Measurements from ENCODE around the gene PROKR2.

PROKR2 gene

DNA sequence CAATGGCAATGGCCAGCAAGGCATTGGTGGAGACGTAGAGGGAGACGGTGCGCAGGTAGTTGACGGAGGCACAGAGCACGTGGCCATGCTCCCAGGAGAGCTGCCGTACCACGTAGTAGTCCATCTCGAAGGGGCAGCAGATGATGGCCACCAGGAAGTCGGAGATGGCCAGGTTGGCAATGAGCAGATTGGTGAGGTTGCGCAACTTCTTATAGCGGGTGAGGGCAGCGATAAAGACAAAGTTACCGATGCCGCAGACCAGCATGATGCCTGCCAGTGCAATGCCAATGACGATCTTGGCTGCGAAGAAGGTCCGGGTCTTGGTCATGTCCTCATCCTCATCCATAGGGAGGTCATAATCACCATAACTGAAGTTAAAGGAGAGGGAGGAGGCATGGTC, 2.8 kb downstream of the PROKR2 start:
- peaks cover 53% of the 10 kb centered on the region for H3K27me3 Mint-ChIP-seq
- H3K9me3 Mint-ChIP-seq, result peaks cover 16% of the 10 kb centered on the region
- no peak overlapping the region for H3K4me3 Mint-ChIP-seq
- no peaks in the 10 kb centered on the region for H3K36me3 Mint-ChIP-seq
- no peak for ATAC-seq
- no peak overlapping the region for H3K27ac Mint-ChIP-seq
- no peaks in the 10 kb centered on the region for H3K4me1 Mint-ChIP-seq

DNA sequence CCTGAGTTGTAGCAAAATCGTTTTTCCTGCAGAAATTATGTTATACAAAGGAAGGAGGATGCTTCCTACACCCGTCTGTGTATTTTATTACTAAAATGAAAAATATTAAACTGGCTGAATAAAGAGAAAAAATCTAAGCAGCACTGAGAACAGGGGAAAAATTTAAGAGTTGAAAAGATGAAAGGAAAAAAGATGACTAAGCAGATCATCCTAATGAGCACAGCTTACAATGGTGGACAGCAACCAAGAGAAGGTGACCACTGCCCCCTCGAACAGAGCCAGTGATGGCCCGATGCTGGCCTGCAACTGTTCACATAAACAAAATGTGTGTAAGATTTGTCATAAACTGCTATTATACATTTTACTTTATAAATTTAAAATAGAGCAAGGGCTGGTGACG, 4.2 kb downstream of the PROKR2 start:
- Mint-ChIP-seq H3K27me3 (peaks cover 39% of the 10 kb centered on the region), H3K9me3 (peaks cover 21% of the 10 kb centered on the region), H3K4me3 (no peak overlapping the region), H3K4me1 (no peaks in the 10 kb centered on the region), H3K36me3 (no peaks in the 10 kb centered on the region), H3K27ac (no peak overlapping the region)
- no peak for ATAC-seq

DNA sequence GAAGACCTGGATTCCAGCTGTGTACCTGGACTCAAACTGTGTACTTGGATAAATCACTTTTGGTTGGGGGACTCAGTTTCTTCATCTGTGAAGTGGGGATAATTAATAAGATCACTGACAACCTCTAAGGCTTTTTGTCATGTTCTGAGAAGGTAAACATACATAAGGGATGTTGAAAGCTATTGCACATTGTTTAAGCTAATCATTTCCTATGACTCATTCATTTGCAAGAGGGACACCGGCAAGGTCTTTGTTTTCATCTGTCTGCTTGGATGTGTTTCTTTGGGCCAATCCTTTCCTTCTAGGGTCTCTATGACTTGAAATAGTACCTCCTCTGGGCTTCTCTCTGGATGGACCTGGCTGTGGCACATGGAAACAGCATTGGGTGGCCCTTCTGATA, 6.8 kb downstream of the PROKR2 start:
- Mint-ChIP-seq H3K4me3 (no peak overlapping the region), H3K27me3 (peaks cover 16% of the 10 kb centered on the region), H3K27ac (no peak overlapping the region), H3K4me1 (no peaks in the 10 kb centered on the region), H3K9me3 (peaks cover 28% of the 10 kb centered on the region), H3K36me3 (no peaks in the 10 kb centered on the region)
- ATAC-seq, result no peak

DNA sequence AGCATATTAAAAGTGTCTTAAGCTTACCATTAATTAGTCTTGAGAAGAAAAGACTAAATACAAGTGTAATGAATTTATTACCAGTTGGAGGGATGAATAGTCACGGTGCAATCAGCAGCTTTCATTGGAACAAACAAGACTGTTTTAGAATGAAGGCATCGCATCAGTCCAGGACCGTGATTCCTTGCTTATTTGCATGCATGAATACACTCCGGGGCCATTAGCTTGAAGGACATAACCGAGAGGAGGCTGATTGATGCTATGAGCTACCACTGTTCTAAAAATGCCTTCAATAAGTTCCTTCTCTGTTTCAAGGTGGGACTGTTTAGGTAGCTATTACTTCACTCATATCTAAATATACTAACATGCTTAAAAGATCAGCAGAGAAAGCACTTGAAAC, 17.9 kb downstream of the PROKR2 start:
- Mint-ChIP-seq H3K4me3 (no peak overlapping the region), H3K36me3 (no peaks in the 10 kb centered on the region), H3K4me1 (no peaks in the 10 kb centered on the region), H3K9me3 (no peaks in the 10 kb centered on the region), H3K27ac (no peak overlapping the region), H3K27me3 (peaks cover 26% of the 10 kb centered on the region)
- no peak for ATAC-seq

DNA sequence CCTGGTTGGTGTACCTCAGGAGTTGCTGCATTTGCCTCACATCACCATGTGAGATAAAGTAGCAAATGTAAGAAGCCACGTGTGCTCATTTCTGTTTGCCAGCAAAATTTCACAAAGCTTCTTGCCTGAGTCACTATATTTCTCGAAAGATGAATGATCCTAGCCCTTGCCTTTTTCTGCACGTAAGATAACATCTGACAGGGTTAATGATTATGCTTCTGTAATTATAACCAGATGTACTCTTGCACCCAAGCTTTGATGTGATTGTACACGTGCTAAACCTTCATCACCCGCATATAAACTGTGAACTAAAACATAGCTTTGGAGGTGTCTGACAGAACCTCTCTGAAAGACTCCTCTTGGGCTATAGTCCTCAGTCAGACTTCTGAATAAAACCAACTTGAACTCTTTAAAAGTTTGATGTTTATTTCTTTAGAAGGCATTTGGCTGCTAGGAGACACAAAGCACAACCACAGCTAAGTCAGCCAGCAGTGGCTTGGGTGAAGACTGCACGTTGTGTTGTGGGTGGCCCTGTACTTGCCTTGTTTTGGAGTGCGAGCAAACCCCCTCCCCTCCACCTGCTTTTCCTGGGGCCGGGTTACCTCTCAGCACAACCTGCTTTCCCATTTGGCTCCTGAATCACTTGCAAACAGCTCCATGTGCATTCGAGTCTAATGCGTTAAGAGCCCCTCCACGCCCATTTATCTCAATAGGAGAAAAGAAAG, 19.3 kb downstream of the PROKR2 start:
- Mint-ChIP-seq H3K27ac (no peak overlapping the region), H3K36me3 (no peaks in the 10 kb centered on the region), H3K27me3 (peaks cover 22% of the 10 kb centered on the region), H3K4me1 (no peaks in the 10 kb centered on the region), H3K4me3 (no peak overlapping the region), H3K9me3 (no peaks in the 10 kb centered on the region)
- no peak for ATAC-seq

DNA sequence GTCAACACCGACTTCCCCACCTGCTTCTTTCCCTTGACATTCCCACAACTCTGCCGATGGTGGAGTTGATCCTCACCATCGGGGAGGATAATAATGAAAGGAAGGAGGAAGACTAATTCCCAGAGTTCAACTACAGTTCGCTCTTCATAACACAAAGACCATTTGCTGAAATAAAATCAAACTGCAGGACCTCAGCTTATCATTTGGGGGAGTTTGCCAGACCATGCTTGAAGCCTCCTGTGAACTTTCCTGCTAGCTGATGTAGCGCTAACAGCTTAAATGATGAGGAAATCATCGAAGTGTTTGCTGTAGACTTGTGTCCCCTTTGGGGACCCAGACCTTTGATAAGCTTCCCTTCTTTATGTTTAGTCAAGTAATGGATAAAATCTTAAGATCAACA, 26.2 kb downstream of the PROKR2 start:
- H3K27me3 Mint-ChIP-seq, result peaks cover 14% of the 10 kb centered on the region

DNA sequence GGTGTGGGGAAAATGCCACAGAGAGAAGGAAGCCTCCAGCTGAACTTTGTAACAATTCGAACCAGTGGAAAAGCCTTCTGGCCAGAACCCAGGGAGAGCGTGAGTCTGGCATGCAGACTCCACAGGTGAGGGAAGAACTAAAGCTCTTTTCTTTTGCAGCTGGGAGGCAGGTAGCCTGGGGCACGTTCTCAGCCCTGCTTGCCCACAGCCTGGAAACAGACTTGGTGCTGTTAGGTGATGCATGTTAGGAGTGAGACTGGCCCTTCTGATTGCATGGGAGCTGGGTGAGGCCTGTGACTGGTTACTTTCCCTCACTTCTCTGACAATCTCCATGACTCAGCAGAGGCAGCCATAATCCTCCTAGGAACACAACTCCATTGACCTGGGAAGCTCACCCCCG, 34.2 kb downstream of the PROKR2 start:
- Mint-ChIP-seq H3K4me3 (no peak overlapping the region), H3K27me3 (peaks cover 72% of the 10 kb centered on the region), H3K4me1 (no peaks in the 10 kb centered on the region), H3K36me3 (no peaks in the 10 kb centered on the region), H3K27ac (no peak overlapping the region), H3K9me3 (peaks cover 13% of the 10 kb centered on the region)
- no peak for ATAC-seq

More for the DNA sequence above, 26.2 kb downstream of the PROKR2 start:
- Mint-ChIP-seq H3K4me3 (no peak overlapping the region), H3K36me3 (no peaks in the 10 kb centered on the region), H3K4me1 (no peaks in the 10 kb centered on the region), H3K27ac (no peak overlapping the region), H3K9me3 (peaks cover 14% of the 10 kb centered on the region)
- ATAC-seq, result no peak

DNA sequence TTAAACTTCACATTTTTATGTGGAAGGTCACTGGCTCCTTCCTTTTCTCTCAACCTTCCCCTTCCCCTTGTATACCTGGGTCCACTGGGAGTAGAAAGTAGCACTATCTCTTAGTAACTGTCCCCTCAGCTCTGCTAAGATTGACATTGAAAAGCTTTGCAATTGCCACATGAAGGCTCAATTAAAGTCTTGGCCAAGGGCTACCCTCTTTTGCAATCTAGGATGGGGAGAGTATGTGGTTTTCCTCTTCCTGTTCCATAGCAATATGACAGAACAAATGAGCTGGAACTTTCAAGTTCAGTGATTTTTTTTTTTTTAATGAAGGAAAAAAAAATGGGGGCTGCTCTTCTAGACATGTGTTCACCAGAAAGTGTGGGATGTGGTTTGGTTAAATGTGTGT, 37.1 kb downstream of the PROKR2 start:
- H3K27me3 Mint-ChIP-seq, result peaks cover 56% of the 10 kb centered on the region
- no peaks in the 10 kb centered on the region for H3K36me3 Mint-ChIP-seq

DNA sequence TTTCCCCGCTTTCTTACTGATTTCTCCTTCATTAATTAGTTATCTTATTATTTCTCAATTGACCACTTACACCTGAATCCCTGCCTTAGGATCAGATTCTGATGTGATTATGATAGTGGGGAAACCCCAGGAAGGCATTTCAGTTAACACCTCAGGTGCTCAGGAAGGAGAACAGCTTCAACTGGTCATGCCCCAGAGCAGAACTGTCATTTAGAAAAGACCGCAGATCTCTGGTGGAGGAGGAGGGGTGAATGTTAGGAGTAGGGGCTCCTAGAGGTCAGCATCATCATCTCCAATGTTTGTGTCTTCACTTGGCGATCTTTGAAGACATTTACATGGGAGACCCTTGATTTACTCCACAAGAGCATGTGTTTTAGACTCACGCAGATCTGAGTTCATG, 44.5 kb downstream of the PROKR2 start:
- H3K27ac Mint-ChIP-seq, result no peak overlapping the region
- no peak overlapping the region for H3K4me3 Mint-ChIP-seq
- no peaks in the 10 kb centered on the region for H3K4me1 Mint-ChIP-seq
- no peaks in the 10 kb centered on the region for H3K36me3 Mint-ChIP-seq
- H3K9me3 Mint-ChIP-seq, result no peaks in the 10 kb centered on the region
- peaks cover 18% of the 10 kb centered on the region for H3K27me3 Mint-ChIP-seq
- ATAC-seq, result no peak

More for the DNA sequence above, 37.1 kb downstream of the PROKR2 start:
- H3K4me1 Mint-ChIP-seq, result no peaks in the 10 kb centered on the region
- no peak for ATAC-seq
- H3K4me3 Mint-ChIP-seq, result no peak overlapping the region
- no peak overlapping the region for H3K27ac Mint-ChIP-seq
- H3K9me3 Mint-ChIP-seq, result peaks cover 3% of the 10 kb centered on the region

DNA sequence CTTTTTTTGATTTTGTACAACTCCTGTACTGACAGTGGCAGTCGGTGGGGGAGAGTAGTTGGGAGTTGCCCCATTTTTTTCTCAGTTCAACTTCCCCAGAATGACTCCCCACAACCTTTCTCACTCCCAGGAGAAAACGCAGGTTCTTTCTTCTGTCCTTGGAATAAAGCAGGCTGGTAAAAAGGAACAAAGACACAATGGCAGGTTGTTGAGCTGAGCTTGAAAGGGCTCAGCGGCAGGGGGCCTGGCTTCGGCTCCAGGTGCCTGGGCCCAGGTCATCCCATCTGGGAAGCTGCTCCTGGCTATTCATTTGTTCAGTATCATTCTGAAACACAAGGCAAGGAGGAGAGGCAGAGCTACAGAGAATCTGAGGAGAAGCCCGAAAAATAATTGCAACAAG, 46.2 kb downstream of the PROKR2 start:
- no peak for ATAC-seq
- H3K27ac Mint-ChIP-seq, result no peak overlapping the region
- H3K36me3 Mint-ChIP-seq, result no peaks in the 10 kb centered on the region
- H3K9me3 Mint-ChIP-seq, result no peaks in the 10 kb centered on the region
- H3K4me3 Mint-ChIP-seq, result no peak overlapping the region
- no peaks in the 10 kb centered on the region for H3K4me1 Mint-ChIP-seq
- peaks cover 19% of the 10 kb centered on the region for H3K27me3 Mint-ChIP-seq

DNA sequence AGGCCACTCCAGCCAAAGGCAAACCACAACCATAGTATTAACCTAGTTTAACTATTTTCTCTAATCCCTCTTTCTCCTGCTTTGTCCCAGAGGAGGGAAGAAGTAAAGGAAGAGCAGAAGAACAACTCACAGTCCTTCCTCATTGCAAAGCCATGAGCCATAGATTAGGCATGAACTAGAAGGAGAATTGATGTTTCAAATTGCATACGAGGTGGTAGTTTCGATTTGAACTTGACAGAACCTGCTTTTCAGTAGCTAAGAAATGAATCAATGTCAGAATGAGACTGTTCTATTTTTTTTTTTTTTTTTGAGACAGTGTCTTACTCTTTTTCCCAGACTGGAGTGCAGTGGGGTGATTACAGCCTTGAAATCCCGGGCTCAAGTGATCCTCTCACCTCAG, 48.3 kb downstream of the PROKR2 start:
- Mint-ChIP-seq H3K27ac (no peak overlapping the region), H3K4me3 (no peak overlapping the region), H3K4me1 (no peaks in the 10 kb centered on the region), H3K9me3 (no peaks in the 10 kb centered on the region), H3K36me3 (no peaks in the 10 kb centered on the region), H3K27me3 (peaks cover 31% of the 10 kb centered on the region)
- ATAC-seq, result no peak

DNA sequence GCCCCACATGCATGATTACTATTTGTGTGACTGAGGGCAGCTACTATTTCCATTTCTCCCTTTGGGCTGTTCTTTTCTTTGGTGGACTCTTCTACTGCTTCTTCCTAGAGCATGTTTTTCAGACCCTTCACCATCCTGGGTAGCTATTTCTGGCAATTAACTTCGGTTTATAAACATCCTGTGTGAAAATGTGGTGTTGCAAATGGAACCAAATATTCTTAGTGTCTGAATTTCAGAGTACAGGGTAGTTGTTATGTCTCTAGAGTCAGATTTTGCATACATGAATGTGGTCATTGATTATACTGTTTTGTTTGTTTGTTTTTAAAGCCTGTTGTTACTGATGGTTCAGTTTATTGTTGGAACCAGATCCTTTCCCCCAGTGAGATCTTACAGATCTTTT, 49.7 kb downstream of the PROKR2 start:
- Mint-ChIP-seq H3K36me3 (no peaks in the 10 kb centered on the region), H3K4me1 (no peaks in the 10 kb centered on the region), H3K9me3 (no peaks in the 10 kb centered on the region), H3K27ac (no peak overlapping the region), H3K27me3 (peaks cover 31% of the 10 kb centered on the region), H3K4me3 (no peak overlapping the region)
- ATAC-seq, result no peak

Measured in stimulated activated memory B cell treated with anti-CD40 and anti-IgM and Interleukin-4, amounts not matched to agents 10 μg/mL and 1 μg/mL and 100 μg/mL, for 72 hours (primary cell).